Trophoblast cell (in vitro differentiated cells and primary cell): Measurements from ENCODE around the gene MTMR4.
"Not testable (repeated sequence)": the region's sequence is repeated elsewhere in the genome, so short reads cannot be mapped to it uniquely, and the experiment has no call there.

ENCODE experiments used
- DNase-seq, 2 donors: peaks; one replicate each; pipeline ENCODE4 v3.0.0-alpha.2; 2016
- H2AFZ ChIP-seq: 2 replicates; pipeline ENCODE4 v1.6.1; 2013; ENCODE audit warnings: low read length, moderate library complexity, mild to moderate bottlenecking; ENCODE audit not compliant: insufficient read depth, poor library complexity
- H2AK5ac ChIP-seq: 2 replicates; pipeline ENCODE4 v1.6.1; 2013; ENCODE audit warnings: mild to moderate bottlenecking, low read length
- H2BK120ac ChIP-seq: 2 replicates; pipeline ENCODE4 v1.6.1; 2013; ENCODE audit warnings: low read length, mild to moderate bottlenecking, moderate library complexity; ENCODE audit not compliant: insufficient read depth, poor library complexity
- H2BK12ac ChIP-seq: 2 replicates; pipeline ENCODE4 v1.6.1; 2013; ENCODE audit warnings: mild to moderate bottlenecking, low read length, moderate library complexity
- H2BK5ac ChIP-seq: 2 replicates; pipeline ENCODE4 v1.6.1; 2013; ENCODE audit warnings: low read length, low read depth, moderate library complexity, mild to moderate bottlenecking; ENCODE audit not compliant: poor library complexity
- H3K14ac ChIP-seq: 2 replicates; pipeline ENCODE4 v1.6.1; 2013; ENCODE audit warnings: mild to moderate bottlenecking, low read length
- H3K18ac ChIP-seq: 2 replicates; pipeline ENCODE4 v1.6.1; 2013; ENCODE audit warnings: mild to moderate bottlenecking, low read length
- H3K23ac ChIP-seq: 2 replicates; pipeline ENCODE4 v1.6.1; 2013; ENCODE audit warnings: low read length
- H3K27ac ChIP-seq: 2 replicates; pipeline ENCODE4 v1.5.1; 2013; ENCODE audit warnings: low read depth, mild to moderate bottlenecking, inconsistent platforms, low read length, moderate library complexity
- H3K27me3 ChIP-seq: 2 replicates; pipeline ENCODE4 v1.6.1; 2013; ENCODE audit warnings: inconsistent platforms, mild to moderate bottlenecking, low read length, moderate library complexity; ENCODE audit not compliant: insufficient read depth
- H3K36me3 ChIP-seq, 2 experiments: 1 replicate in 1 of 2; 2 replicates in 1 of 2; pipeline ENCODE4 v1.6.1; 2013; ENCODE audit warnings: low read length in 2 of 2, mild to moderate bottlenecking in 2 of 2, moderate library complexity in 1 of 2; ENCODE audit not compliant: insufficient read depth in 2 of 2, control insufficient read depth in 1 of 2
- H3K4ac ChIP-seq: 2 replicates; pipeline ENCODE4 v1.6.1; 2013; ENCODE audit warnings: low read depth, mild to moderate bottlenecking, low read length, moderate library complexity
- H3K4me1 ChIP-seq, 2 experiments: 1 replicate in 1 of 2; 2 replicates in 1 of 2; pipeline ENCODE4 v1.6.1; 2013; ENCODE audit warnings: low read length in 2 of 2, mild to moderate bottlenecking in 2 of 2, moderate library complexity in 1 of 2; ENCODE audit not compliant: insufficient read depth in 2 of 2, control insufficient read depth in 1 of 2
- H3K4me2 ChIP-seq: 2 replicates; pipeline ENCODE4 v1.6.1; 2013; ENCODE audit warnings: inconsistent platforms, mild to moderate bottlenecking, low read length, moderate library complexity
- H3K4me3 ChIP-seq: 2 replicates; pipeline ENCODE4 v1.5.1; 2013; ENCODE audit warnings: mild to moderate bottlenecking, low read depth, low read length, inconsistent platforms
- H3K79me1 ChIP-seq: one replicate; pipeline ENCODE4 v1.6.1; 2013; ENCODE audit warnings: low read length
- H3K79me2 ChIP-seq: 2 replicates; pipeline ENCODE4 v1.6.1; 2013; ENCODE audit warnings: low read length, mild to moderate bottlenecking; ENCODE audit not compliant: control insufficient read depth, insufficient read depth, poor library complexity
- H3K9ac ChIP-seq: 2 replicates; pipeline ENCODE4 v1.6.1; 2013; ENCODE audit warnings: mild to moderate bottlenecking, low read length
- H3K9me3 ChIP-seq: 2 replicates; pipeline ENCODE4 v1.6.1; 2013; ENCODE audit warnings: low read depth, mild to moderate bottlenecking, control low read depth, inconsistent platforms, low read length; ENCODE audit not compliant: insufficient read depth
- H4K12ac ChIP-seq: 2 replicates; pipeline ENCODE4 v1.6.1; 2013; ENCODE audit warnings: low read depth, mild to moderate bottlenecking, low read length, moderate library complexity
- H4K8ac ChIP-seq: 2 replicates; pipeline ENCODE4 v1.6.1; 2013; ENCODE audit warnings: low read depth, mild to moderate bottlenecking, low read length, moderate library complexity
- H4K91ac ChIP-seq: one replicate; pipeline ENCODE4 v1.6.1; 2013; ENCODE audit warnings: low read depth, mild to moderate bottlenecking, low read length, moderate library complexity
- WGBS: extraction: QIAGEN DNeasy Blood & Tissue Kit; methylation state at CpG from one replicate; pipeline ENCODE4 v1.1.7; 2013; ENCODE audit warnings: missing lambda C conversion rate; ENCODE audit not compliant: insufficient read length, insufficient coverage; ENCODE audit errors: extremely low coverage; 5-methylcytosine and 5-hydroxymethylcytosine counted together

The MTMR4 gene

DNA sequence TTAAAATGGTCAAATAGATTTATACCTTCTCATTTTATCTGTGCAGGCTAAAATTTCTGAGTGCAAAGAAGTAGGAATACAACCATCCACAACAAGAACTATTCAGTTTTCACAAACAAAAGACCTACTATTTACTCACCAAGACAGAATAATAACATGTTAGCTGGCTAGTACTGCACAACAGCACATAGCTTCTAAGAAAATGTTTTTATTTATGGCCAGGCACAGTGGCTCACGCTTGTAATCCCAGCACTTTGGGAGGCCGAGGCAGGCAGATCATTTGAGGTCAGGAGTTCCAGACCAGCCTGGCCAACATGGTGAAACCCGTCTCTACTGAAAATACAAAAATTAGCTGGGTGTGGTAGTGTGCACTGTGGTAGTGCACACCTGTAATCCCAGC lies 40.7 kb upstream of the MTMR4 start:
- H3K79me2 ChIP-seq, H3K27me3 ChIP-seq, H3K4ac ChIP-seq, H3K4me2 ChIP-seq, H4K91ac ChIP-seq, H2AK5ac ChIP-seq, DNase-seq, H2BK12ac ChIP-seq, H3K4me1 ChIP-seq, H3K9ac ChIP-seq, H3K4me3 ChIP-seq, H2BK5ac ChIP-seq, H2BK120ac ChIP-seq, H3K9me3 ChIP-seq, H4K8ac ChIP-seq, H2AFZ ChIP-seq, H3K36me3 ChIP-seq, H3K23ac ChIP-seq, H3K79me1 ChIP-seq, H4K12ac ChIP-seq, H3K18ac ChIP-seq, H3K27ac ChIP-seq, H3K14ac ChIP-seq: not testable (repeated sequence)
- no CpG with 5 or more reads among the region's 3 CpGs for WGBS

DNA sequence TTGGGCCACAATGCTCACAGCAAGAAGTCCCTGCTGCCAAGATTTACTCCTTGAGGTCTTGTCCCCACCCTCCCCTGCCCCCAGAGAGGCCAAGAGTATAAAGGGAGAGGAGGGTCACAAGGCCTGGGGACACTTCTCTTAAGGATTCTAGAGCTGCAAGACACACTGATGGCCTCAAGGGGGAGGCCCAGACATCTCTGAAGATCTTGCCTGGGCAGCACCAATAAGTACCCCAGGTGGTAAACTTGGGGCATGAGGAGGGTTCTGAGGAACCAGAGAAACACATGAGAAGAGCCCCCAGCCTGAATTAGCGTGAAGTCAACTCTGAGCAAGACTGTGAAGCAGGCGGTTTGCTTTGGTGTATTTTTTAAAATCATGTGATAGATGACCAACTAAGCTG lies 26.8 kb upstream of the MTMR4 start:
- DNase-seq: peak in 1 of 2 donors; percentile 25
- no peak overlapping the region for H3K18ac ChIP-seq
- no peak overlapping the region for H3K27ac ChIP-seq
- no peak overlapping the region for H4K12ac ChIP-seq
- no peak overlapping the region for H4K8ac ChIP-seq
- H3K36me3 ChIP-seq: no peaks in the 10 kb centered on the region
- H3K9me3 ChIP-seq: peaks cover 3% of the 10 kb centered on the region
- no peaks in the 10 kb centered on the region for H3K79me2 ChIP-seq
- H3K79me1 ChIP-seq: no peaks in the 10 kb centered on the region
- H3K4me2 ChIP-seq: no peak overlapping the region
- no peak overlapping the region for H3K9ac ChIP-seq
- no CpG with 5 or more reads among the region's 2 CpGs for WGBS
- H3K4ac ChIP-seq: no peak overlapping the region
- H2BK120ac ChIP-seq: no peak overlapping the region
- no peak overlapping the region for H2AFZ ChIP-seq
- H3K14ac ChIP-seq: no peak overlapping the region
- H2BK12ac ChIP-seq: no peak overlapping the region
- H4K91ac ChIP-seq: no peak overlapping the region
- H3K23ac ChIP-seq: no peak overlapping the region
- no peaks in the 10 kb centered on the region for H3K27me3 ChIP-seq
- no peak overlapping the region for H2BK5ac ChIP-seq
- no peaks in the 10 kb centered on the region for H3K4me1 ChIP-seq
- no peak overlapping the region for H2AK5ac ChIP-seq
- no peak overlapping the region for H3K4me3 ChIP-seq

DNA sequence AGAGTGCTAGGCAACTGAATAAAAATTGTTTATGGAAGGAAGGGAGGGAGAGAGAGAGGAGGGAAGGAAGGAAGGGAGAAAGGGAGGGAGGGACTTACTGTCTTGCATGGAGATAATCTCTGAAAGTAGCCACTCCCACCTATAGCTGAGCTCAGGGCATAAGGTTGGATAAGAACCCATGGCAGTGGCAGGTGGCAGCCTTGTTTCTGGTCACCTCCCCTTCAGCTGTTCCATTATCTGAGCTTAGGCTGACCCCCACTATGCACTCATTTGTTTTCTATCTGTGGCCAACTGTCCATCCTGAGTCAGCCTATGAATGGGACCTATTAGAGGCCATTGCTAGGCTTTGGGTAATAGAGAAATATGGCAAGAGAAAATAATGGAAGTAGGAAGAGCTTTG lies 25.3 kb upstream of the MTMR4 start:
- Histone ChIP-seq H3K23ac (no peak overlapping the region), H2AK5ac (no peak overlapping the region)
- no peak for DNase-seq

DNA sequence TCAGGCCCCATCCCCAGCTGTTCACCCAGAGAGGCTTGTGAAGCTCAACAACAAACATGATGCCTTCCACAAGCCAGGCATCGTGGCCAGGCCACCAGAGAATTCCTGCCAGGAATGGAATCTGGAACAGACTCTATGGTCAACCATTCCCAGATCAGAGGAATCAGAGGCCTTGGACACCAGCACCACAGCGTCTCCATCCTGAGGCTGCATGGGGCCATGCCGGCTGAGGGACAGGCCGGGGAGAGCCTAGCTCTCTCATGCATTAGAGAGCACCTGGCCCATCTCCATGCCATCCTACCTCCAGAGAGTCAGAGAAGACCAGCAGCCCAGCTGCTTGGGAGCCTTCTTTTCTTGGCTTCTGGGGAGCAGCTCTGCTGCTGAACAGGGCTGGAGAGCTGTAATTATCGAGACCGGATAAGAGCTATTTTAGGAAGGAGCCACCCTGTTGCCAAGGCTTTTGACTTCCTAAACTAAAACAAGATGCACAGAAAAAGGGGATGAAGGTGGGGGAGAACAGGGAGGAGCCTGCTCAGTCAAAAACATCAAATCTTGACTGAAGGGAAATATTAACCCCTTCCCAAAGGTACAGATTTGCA lies 24.5 kb upstream of the MTMR4 start:
- H3K27ac ChIP-seq: no peak overlapping the region
- no CpG with 5 or more reads among the region's 6 CpGs for WGBS

More for the DNA sequence above, 25.3 kb upstream of the MTMR4 start:
- Histone ChIP-seq H3K4me3 (no peak overlapping the region), H3K27me3 (no peaks in the 10 kb centered on the region), H3K4ac (no peak overlapping the region), H2BK12ac (no peak overlapping the region), H3K4me2 (no peak overlapping the region), H3K79me2 (no peaks in the 10 kb centered on the region), H3K9me3 (peaks cover 3% of the 10 kb centered on the region), H2AFZ (no peak overlapping the region), H3K9ac (no peak overlapping the region), H3K4me1 (peaks cover 0 to 6% of the 10 kb centered on the region in 2 experiments), H3K27ac (no peak overlapping the region), H3K36me3 (no peaks in the 10 kb centered on the region), H3K79me1 (no peaks in the 10 kb centered on the region), H2BK120ac (no peak overlapping the region), H4K8ac (no peak overlapping the region), H4K12ac (no peak overlapping the region), H3K14ac (no peak overlapping the region), H3K18ac (no peak overlapping the region), H4K91ac (no peak overlapping the region), H2BK5ac (no peak overlapping the region)

More for the DNA sequence above, 24.5 kb upstream of the MTMR4 start:
- Histone ChIP-seq H4K8ac (no peak overlapping the region), H4K12ac (no peak overlapping the region), H3K4me1 (peaks cover 0 to 9% of the 10 kb centered on the region in 2 experiments), H2BK120ac (no peak overlapping the region), H3K23ac (no peak overlapping the region), H3K18ac (no peak overlapping the region), H3K9ac (no peak overlapping the region), H3K4me3 (no peak overlapping the region), H4K91ac (no peak overlapping the region), H3K79me2 (no peaks in the 10 kb centered on the region), H3K9me3 (peaks cover 3% of the 10 kb centered on the region), H3K4ac (no peak overlapping the region), H3K14ac (no peak overlapping the region), H3K79me1 (no peaks in the 10 kb centered on the region), H3K27me3 (no peaks in the 10 kb centered on the region), H3K36me3 (no peaks in the 10 kb centered on the region), H3K4me2 (no peak overlapping the region), H2BK12ac (no peak overlapping the region), H2AFZ (no peak overlapping the region), H2AK5ac (no peak overlapping the region), H2BK5ac (no peak overlapping the region)
- no peak for DNase-seq
